ENCODE data around the gene VSX1. TPM values are rescaled to one million over a fixed set of nuclear protein-coding genes. Genes with fewer than 3 reads are reported as not detected.

Gene VSX1
- total RNA-seq, 4 donors from 2014 or later: not detected

- H3K27me3 ChIP-seq: no peaks in the 10 kb centered on the region
- peaks cover 10 to 72% (median 25%) of the 10 kb centered on the region in 4 donors for H3K4me1 ChIP-seq
- TF ChIP-seq POLR2A (IDR thresholded peaks at IDR 0.05) (no peak), CTCF (IDR thresholded peaks at IDR 0.05) (no peak)
- peak overlapping the region in 1 of 4 donors; percentile 82 for H3K4me3 ChIP-seq
- H3K9me3 ChIP-seq: no peaks in the 10 kb centered on the region
- peaks cover 0 to 5% (median 0%) of the 10 kb centered on the region in 3 donors for H3K36me3 ChIP-seq
- H3K27ac ChIP-seq: peak overlapping the region; percentile 59 to 98 (median 95)
- peak in 2 of 3 donors; percentile 23 to 39 for DNase-seq
Measured at GRCh38 chr20:25054995-25055629, 26.8 kb downstream of the VSX1 start.

- peaks cover 10 to 78% (median 25%) of the 10 kb centered on the region in 4 donors for H3K4me1 ChIP-seq
- H3K27me3 ChIP-seq: no peaks in the 10 kb centered on the region
- H3K27ac ChIP-seq: peak overlapping the region; percentile 59 to 98 (median 95)
- H3K36me3 ChIP-seq: peaks cover 0 to 5% (median 0%) of the 10 kb centered on the region in 3 donors
- TF ChIP-seq POLR2A (IDR thresholded peaks at IDR 0.05) (no peak), CTCF (IDR thresholded peaks at IDR 0.05) (no peak)
- no peaks in the 10 kb centered on the region for H3K9me3 ChIP-seq
- H3K4me3 ChIP-seq: no peak overlapping the region
- DNase-seq: peak in 2 of 3 donors; percentile 40 to 51
Measured at GRCh38 chr20:25054096-25054820, 27.7 kb downstream of the VSX1 start.

- Histone ChIP-seq H3K4me1 (peaks cover 10 to 78% (median 23%) of the 10 kb centered on the region in 4 donors), H3K27ac (peak overlapping the region; percentile 49 to 98 (median 78)), H3K27me3 (no peaks in the 10 kb centered on the region), H3K9me3 (no peaks in the 10 kb centered on the region), H3K36me3 (peaks cover 0 to 5% (median 0%) of the 10 kb centered on the region in 3 donors), H3K4me3 (no peak overlapping the region)
- DNase-seq: peak in 2 of 3 donors; percentile 19 to 51
- no peak for TF ChIP-seq POLR2A (IDR thresholded peaks at IDR 0.05)
- TF ChIP-seq CTCF (IDR thresholded peaks at IDR 0.05): no peak
Measured at GRCh38 chr20:25053255-25054031, 28.5 kb downstream of the VSX1 start.

- Histone ChIP-seq H3K4me1 (peaks cover 9 to 86% (median 22%) of the 10 kb centered on the region in 4 donors), H3K27ac (peak overlapping the region; percentile 49 to 96 (median 62)), H3K9me3 (no peaks in the 10 kb centered on the region), H3K4me3 (no peak overlapping the region), H3K36me3 (peaks cover 0 to 11% (median 0%) of the 10 kb centered on the region in 3 donors), H3K27me3 (no peaks in the 10 kb centered on the region)
- DNase-seq: peak; percentile 11 to 47 (median 22)
- TF ChIP-seq POLR2A (IDR thresholded peaks at IDR 0.05) (no peak), CTCF (IDR thresholded peaks at IDR 0.05) (no peak)
Measured at GRCh38 chr20:25052255-25053194, 29.4 kb downstream of the VSX1 start.
